ENCODE measurements around the gene METTL24.
"Not testable (repeated sequence)": the region's sequence is repeated elsewhere in the genome, so short reads cannot be mapped to it uniquely, and the experiment has no call there.

GRCh38 chr6:110272781-110273180 is 85.4 kb downstream of the METTL24 start:
- TF ChIP-seq CTCF (IDR thresholded peaks at IDR 0.05); ZFX (IDR thresholded peaks at IDR 0.05; ENCODE audit: borderline replicate concordance): not testable (repeated sequence)
